GM23338 (cell line): ENCODE results near the gene KHDC1. TPM values are rescaled to one million over a fixed set of nuclear protein-coding genes. Genes with fewer than 3 reads are reported as not detected.
"Not testable (repeated sequence)": the region's sequence is repeated elsewhere in the genome, so short reads cannot be mapped to it uniquely, and the experiment has no call there.

Source experiments
- ATAC-seq: fragments of 200-7000 bp; cut with Tn5 transposase; 3 replicates; pipeline ENCODE4 v1.9.1; 2020
- DNase-seq: peaks from one replicate; pipeline ENCODE4 v3.0.0-alpha.2; 2015; ENCODE audit warnings: low spot score
- H2AFZ ChIP-seq: fragments of 200-600 bp; sonication (generic); 2 replicates; pipeline ENCODE4 v1.8.0; 2016; ENCODE audit warnings: antibody characterized with exemption, mild to moderate bottlenecking, moderate library complexity
- H3F3A ChIP-seq: fragments of 200-600 bp; sonication (generic); replicated peaks from 2 replicates; pipeline ENCODE4 v1.8.0; 2017; ENCODE audit warnings: antibody characterized with exemption, mixed run types, low read depth
- H3K27ac ChIP-seq: fragments of 200-600 bp; sonication (generic); 2 replicates; pipeline ENCODE4 v1.6.1; 2016; ENCODE audit warnings: low read depth
- H3K27me3 ChIP-seq: fragments of 200-600 bp; sonication (generic); 2 replicates; pipeline ENCODE4 v1.8.0; 2016; ENCODE audit warnings: mild to moderate bottlenecking, mixed run types, moderate library complexity; ENCODE audit not compliant: insufficient read depth
- H3K36me3 ChIP-seq: fragments of 200-600 bp; sonication (generic); 2 replicates; pipeline ENCODE4 v1.8.0; 2016; ENCODE audit warnings: mild to moderate bottlenecking; ENCODE audit not compliant: insufficient read depth
- H3K4me1 ChIP-seq: fragments of 200-600 bp; sonication (generic); 2 replicates; pipeline ENCODE4 v1.8.0; 2016; ENCODE audit warnings: mild to moderate bottlenecking, moderate library complexity; ENCODE audit not compliant: insufficient read depth
- H3K4me2 ChIP-seq: fragments of 200-600 bp; sonication (generic); 2 replicates; pipeline ENCODE4 v1.7.1; 2017; ENCODE audit warnings: mixed run types
- H3K4me3 ChIP-seq: fragments of 200-600 bp; sonication (generic); 2 replicates; pipeline ENCODE4 v1.6.1; 2016; ENCODE audit warnings: mixed run types
- H3K79me2 ChIP-seq: fragments of 200-600 bp; sonication (generic); replicated peaks from 2 replicates; pipeline ENCODE4 v1.8.0; 2017; ENCODE audit warnings: mild to moderate bottlenecking; ENCODE audit not compliant: insufficient read depth
- H3K9me2 ChIP-seq: fragments of 200-600 bp; sonication (generic); 2 replicates; pipeline ENCODE4 v1.8.0; 2017; ENCODE audit not compliant: insufficient read depth
- H4K20me1 ChIP-seq: fragments of 200-600 bp; sonication (generic); replicated peaks from 2 replicates; pipeline ENCODE4 v1.8.0; 2017; ENCODE audit warnings: mild to moderate bottlenecking; ENCODE audit not compliant: insufficient read depth
- H3K27ac Mint-ChIP-seq: 2 replicates; pipeline ENCODE4 v1.8.0; 2020; ENCODE audit warnings: inconsistent platforms, mild to moderate bottlenecking, moderate library complexity, mixed read lengths
- H3K27me3 Mint-ChIP-seq: 3 replicates; pipeline ENCODE4 v1.8.0; 2022; ENCODE audit warnings: low read depth, mild to moderate bottlenecking, moderate library complexity, mixed read lengths, inconsistent platforms; ENCODE audit not compliant: insufficient read depth, poor library complexity
- H3K36me3 Mint-ChIP-seq: 3 replicates; pipeline ENCODE4 v1.8.0; 2021; ENCODE audit warnings: low read depth, mild to moderate bottlenecking, inconsistent platforms, moderate library complexity, mixed read lengths
- H3K4me1 Mint-ChIP-seq: 3 replicates; pipeline ENCODE4 v1.8.0; 2020; ENCODE audit warnings: mild to moderate bottlenecking, inconsistent platforms, mixed read lengths
- H3K4me3 Mint-ChIP-seq: 3 replicates; pipeline ENCODE4 v1.8.0; 2021; ENCODE audit warnings: moderate library complexity, mild to moderate bottlenecking, inconsistent platforms, mixed read lengths
- H3K9me3 Mint-ChIP-seq: 3 replicates; pipeline ENCODE4 v1.8.0; 2020; ENCODE audit warnings: moderate library complexity, mild to moderate bottlenecking, inconsistent platforms, mixed read lengths
- EZH2 ChIP-seq: fragments of 200-600 bp; sonication (generic); IDR thresholded peaks from one replicate; pipeline ENCODE4 v1.8.0; 2017; ENCODE audit warnings: antibody characterized with exemption, mild to moderate bottlenecking, low read depth; ENCODE audit not compliant: unreplicated experiment
- ZNF331 ChIP-seq: fragments of 250-450 bp; sonication (Bioruptor Pico); IDR thresholded peaks from 2 replicates; pipeline ENCODE4 v1.5.0; 2020; ENCODE audit warnings: low read depth, mild to moderate bottlenecking, moderate library complexity
- polyA plus RNA-seq: library from polyadenylated mRNA; unstranded; fragments of >200 nt; fragmentation: Nextera tagmentation; extraction: Ambion mirVana; gene quantifications from 2 replicates; pipeline ENCODE4 v1.2.1, GENCODE V29; 2016
- total RNA-seq: library from RNA; depleted of rRNA; stranded (reverse); fragments of >200 nt; shearing (Covaris generic); gene quantifications from 2 replicates; pipeline ENCODE4 v1.2.3, GENCODE V29; 2014
- TF ChIP-seq, protein P1 (sequence below), 2 experiments: fragments of 200-600 bp in 1 of 2; sonication (generic) in 1 of 2; conservative IDR thresholded peaks; 2 replicates each; pipeline versions ENCODE4 v1.5.1 to v1.6.1; 2016 to 2017; ENCODE audit warnings: antibody characterized with exemption in 2 of 2, low read depth in 2 of 2, mild to moderate bottlenecking in 2 of 2, moderate library complexity in 1 of 2
- TF ChIP-seq, protein P2 (sequence below): IDR thresholded peaks from 2 replicates; pipeline ENCODE4 v1.6.1; 2016; ENCODE audit warnings: antibody characterized with exemption
- TF ChIP-seq, protein P3 (sequence below): fragments of 250-450 bp; sonication (Bioruptor Pico); IDR thresholded peaks from 2 replicates; pipeline ENCODE4 v1.5.0; 2020; ENCODE audit warnings: mild to moderate bottlenecking, moderate library complexity

KHDC1 gene
- total and polyA plus RNA-seq, 2 experiments from 2014 or later: 5.6 to 6.9 TPM

DNA sequence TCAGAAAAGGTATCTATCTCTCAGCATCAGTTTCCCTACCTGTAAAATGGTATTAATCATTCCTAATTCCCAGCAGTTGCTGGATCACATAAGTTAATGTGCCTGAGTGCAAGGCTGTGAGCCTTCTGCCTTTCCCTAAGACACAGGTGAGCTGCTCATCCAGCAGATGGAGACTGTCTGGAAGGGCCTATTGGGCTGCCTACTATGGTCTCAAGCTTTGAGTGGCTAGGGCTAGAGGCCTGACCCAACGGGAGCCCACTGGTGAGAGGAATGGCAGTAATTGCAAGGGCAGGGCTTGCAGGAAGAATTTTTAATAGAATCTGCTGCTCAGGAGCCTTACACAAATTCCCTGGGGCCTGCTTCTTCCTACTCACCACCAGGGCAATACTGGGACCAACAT lies 4.3 kb downstream of the KHDC1 start:
- Histone ChIP-seq H3K27ac (no peak overlapping the region), H3K4me2 (no peak overlapping the region), H3F3A (no peaks in the 10 kb centered on the region), H3K4me1 (peaks cover 18% of the 10 kb centered on the region), H3K4me3 (no peak overlapping the region), H3K36me3 (no peaks in the 10 kb centered on the region), H3K27me3 (no peaks in the 10 kb centered on the region), H2AFZ (no peak overlapping the region), H4K20me1 (no peaks in the 10 kb centered on the region), H3K9me2 (no peaks in the 10 kb centered on the region), H3K79me2 (peaks cover 1% of the 10 kb centered on the region; the same call in 1 of the 2 replicates)
- Mint-ChIP-seq H3K27ac (no peak overlapping the region), H3K4me1 (peaks cover 16% of the 10 kb centered on the region), H3K27me3 (no peaks in the 10 kb centered on the region), H3K4me3 (no peak overlapping the region), H3K36me3 (no peaks in the 10 kb centered on the region), H3K9me3 (no peaks in the 10 kb centered on the region)
- DNase-seq (peak; percentile 35), ATAC-seq (peak; percentile 21)
- TF ChIP-seq, protein P1, sequence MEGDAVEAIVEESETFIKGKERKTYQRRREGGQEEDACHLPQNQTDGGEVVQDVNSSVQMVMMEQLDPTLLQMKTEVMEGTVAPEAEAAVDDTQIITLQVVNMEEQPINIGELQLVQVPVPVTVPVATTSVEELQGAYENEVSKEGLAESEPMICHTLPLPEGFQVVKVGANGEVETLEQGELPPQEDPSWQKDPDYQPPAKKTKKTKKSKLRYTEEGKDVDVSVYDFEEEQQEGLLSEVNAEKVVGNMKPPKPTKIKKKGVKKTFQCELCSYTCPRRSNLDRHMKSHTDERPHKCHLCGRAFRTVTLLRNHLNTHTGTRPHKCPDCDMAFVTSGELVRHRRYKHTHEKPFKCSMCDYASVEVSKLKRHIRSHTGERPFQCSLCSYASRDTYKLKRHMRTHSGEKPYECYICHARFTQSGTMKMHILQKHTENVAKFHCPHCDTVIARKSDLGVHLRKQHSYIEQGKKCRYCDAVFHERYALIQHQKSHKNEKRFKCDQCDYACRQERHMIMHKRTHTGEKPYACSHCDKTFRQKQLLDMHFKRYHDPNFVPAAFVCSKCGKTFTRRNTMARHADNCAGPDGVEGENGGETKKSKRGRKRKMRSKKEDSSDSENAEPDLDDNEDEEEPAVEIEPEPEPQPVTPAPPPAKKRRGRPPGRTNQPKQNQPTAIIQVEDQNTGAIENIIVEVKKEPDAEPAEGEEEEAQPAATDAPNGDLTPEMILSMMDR (conservative IDR thresholded peaks at IDR 0.05; ENCODE audit: low read depth in 2 of 2): peak; percentile 18 to 45; a peak in 3 of 4 replicates
- TF ChIP-seq, protein P2, sequence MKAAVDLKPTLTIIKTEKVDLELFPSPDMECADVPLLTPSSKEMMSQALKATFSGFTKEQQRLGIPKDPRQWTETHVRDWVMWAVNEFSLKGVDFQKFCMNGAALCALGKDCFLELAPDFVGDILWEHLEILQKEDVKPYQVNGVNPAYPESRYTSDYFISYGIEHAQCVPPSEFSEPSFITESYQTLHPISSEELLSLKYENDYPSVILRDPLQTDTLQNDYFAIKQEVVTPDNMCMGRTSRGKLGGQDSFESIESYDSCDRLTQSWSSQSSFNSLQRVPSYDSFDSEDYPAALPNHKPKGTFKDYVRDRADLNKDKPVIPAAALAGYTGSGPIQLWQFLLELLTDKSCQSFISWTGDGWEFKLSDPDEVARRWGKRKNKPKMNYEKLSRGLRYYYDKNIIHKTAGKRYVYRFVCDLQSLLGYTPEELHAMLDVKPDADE: no peak

DNA sequence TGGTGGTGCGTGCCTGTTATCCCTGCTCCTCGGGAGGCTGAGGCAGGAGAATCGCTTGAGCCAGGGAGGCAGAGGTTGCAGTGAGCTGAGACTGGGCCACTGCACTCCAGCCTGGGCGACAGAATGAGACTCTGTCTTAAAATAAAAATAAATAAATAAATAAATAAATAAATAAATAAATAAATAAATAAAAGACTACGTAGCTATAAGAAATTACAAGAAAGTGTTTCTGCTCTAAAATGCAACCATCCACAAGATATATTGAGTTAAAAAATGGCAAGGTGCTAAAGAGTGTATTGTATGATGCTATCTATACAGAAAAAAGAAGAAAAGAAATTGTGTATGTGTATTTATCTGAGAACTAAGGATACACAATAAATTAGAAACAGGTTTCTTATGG lies 8.7 kb downstream of the KHDC1 start:
- H2AFZ ChIP-seq, H3K4me1 ChIP-seq, H3K36me3 Mint-ChIP-seq, H3K27me3 Mint-ChIP-seq, DNase-seq, H3K36me3 ChIP-seq, H3F3A ChIP-seq, H3K4me2 ChIP-seq, H3K9me2 ChIP-seq, H3K79me2 ChIP-seq, H3K9me3 Mint-ChIP-seq, H3K27ac ChIP-seq, H3K4me3 Mint-ChIP-seq, H4K20me1 ChIP-seq, H3K4me3 ChIP-seq, H3K4me1 Mint-ChIP-seq, ATAC-seq, H3K27ac Mint-ChIP-seq, H3K27me3 ChIP-seq: not testable (repeated sequence)

DNA sequence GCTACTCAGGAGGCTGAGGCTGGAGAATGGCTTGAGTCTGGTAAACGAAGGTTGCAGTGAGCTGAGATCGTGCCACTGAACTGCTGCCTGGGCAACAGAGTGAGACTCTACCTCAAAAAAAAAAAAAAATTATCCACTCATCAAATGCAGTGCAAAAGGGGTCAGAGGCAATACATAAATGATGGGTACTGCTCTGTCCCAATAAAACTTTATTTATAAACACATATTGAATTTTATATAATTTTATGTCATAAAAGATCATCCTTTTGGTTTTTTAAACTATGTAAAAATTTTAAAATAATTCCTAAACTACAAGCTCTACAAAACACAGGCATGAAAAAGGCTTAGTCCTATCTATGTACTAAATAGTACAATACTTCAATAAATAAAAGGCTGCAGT lies 10.3 kb downstream of the KHDC1 start:
- peaks cover 1% of the 10 kb centered on the region for H3K27me3 Mint-ChIP-seq
- no peak for DNase-seq
- Histone ChIP-seq H3K27ac (no peak overlapping the region), H3K4me3 (no peak overlapping the region), H3K4me1 (no peaks in the 10 kb centered on the region), H3F3A (no peaks in the 10 kb centered on the region), H3K27me3 (no peaks in the 10 kb centered on the region), H3K9me2 (no peaks in the 10 kb centered on the region), H3K36me3 (no peaks in the 10 kb centered on the region), H3K79me2 (no peaks in the 10 kb centered on the region), H3K4me2 (no peak overlapping the region), H4K20me1 (no peaks in the 10 kb centered on the region), H2AFZ (no peak overlapping the region)
- H3K36me3 Mint-ChIP-seq: no peaks in the 10 kb centered on the region
- ATAC-seq: no peak
- H3K4me3 Mint-ChIP-seq: no peak overlapping the region
- H3K4me1 Mint-ChIP-seq: peaks cover 6% of the 10 kb centered on the region; the same call in 2 of the 3 replicates
- H3K27ac Mint-ChIP-seq: no peak overlapping the region
- no peaks in the 10 kb centered on the region for H3K9me3 Mint-ChIP-seq
- TF ChIP-seq ZNF331 (CRISPR knock-in tag): no peak
- TF ChIP-seq, protein P2: no peak
- TF ChIP-seq EZH2: no peak
- TF ChIP-seq, protein P3, sequence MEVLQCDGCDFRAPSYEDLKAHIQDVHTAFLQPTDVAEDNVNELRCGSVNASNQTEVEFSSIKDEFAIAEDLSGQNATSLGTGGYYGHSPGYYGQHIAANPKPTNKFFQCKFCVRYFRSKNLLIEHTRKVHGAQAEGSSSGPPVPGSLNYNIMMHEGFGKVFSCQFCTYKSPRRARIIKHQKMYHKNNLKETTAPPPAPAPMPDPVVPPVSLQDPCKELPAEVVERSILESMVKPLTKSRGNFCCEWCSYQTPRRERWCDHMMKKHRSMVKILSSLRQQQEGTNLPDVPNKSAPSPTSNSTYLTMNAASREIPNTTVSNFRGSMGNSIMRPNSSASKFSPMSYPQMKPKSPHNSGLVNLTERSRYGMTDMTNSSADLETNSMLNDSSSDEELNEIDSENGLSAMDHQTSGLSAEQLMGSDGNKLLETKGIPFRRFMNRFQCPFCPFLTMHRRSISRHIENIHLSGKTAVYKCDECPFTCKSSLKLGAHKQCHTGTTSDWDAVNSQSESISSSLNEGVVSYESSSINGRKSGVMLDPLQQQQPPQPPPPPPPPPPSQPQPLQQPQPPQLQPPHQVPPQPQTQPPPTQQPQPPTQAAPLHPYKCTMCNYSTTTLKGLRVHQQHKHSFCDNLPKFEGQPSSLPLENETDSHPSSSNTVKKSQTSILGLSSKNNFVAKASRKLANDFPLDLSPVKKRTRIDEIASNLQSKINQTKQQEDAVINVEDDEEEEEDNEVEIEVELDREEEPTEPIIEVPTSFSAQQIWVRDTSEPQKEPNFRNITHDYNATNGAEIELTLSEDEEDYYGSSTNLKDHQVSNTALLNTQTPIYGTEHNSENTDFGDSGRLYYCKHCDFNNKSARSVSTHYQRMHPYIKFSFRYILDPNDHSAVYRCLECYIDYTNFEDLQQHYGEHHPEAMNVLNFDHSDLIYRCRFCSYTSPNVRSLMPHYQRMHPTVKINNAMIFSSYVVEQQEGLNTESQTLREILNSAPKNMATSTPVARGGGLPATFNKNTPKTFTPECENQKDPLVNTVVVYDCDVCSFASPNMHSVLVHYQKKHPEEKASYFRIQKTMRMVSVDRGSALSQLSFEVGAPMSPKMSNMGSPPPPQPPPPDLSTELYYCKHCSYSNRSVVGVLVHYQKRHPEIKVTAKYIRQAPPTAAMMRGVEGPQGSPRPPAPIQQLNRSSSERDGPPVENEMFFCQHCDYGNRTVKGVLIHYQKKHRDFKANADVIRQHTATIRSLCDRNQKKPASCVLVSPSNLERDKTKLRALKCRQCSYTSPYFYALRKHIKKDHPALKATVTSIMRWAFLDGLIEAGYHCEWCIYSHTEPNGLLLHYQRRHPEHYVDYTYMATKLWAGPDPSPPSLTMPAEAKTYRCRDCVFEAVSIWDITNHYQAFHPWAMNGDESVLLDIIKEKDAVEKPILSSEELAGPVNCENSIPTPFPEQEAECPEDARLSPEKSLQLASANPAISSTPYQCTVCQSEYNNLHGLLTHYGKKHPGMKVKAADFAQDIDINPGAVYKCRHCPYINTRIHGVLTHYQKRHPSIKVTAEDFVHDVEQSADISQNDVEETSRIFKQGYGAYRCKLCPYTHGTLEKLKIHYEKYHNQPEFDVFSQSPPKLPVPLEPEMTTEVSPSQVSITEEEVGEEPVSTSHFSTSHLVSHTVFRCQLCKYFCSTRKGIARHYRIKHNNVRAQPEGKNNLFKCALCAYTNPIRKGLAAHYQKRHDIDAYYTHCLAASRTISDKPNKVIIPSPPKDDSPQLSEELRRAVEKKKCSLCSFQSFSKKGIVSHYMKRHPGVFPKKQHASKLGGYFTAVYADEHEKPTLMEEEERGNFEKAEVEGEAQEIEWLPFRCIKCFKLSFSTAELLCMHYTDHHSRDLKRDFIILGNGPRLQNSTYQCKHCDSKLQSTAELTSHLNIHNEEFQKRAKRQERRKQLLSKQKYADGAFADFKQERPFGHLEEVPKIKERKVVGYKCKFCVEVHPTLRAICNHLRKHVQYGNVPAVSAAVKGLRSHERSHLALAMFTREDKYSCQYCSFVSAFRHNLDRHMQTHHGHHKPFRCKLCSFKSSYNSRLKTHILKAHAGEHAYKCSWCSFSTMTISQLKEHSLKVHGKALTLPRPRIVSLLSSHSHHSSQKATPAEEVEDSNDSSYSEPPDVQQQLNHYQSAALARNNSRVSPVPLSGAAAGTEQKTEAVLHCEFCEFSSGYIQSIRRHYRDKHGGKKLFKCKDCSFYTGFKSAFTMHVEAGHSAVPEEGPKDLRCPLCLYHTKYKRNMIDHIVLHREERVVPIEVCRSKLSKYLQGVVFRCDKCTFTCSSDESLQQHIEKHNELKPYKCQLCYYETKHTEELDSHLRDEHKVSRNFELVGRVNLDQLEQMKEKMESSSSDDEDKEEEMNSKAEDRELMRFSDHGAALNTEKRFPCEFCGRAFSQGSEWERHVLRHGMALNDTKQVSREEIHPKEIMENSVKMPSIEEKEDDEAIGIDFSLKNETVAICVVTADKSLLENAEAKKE (CRISPR knock-in tag): no peak
